Type B pancreatic cell (in vitro differentiated cells): ENCODE results near the gene MYMK. TPM values are rescaled to one million over a fixed set of nuclear protein-coding genes. Genes with fewer than 3 reads are reported as not detected.

Experiments used
- DNase-seq: peaks from one replicate; pipeline ENCODE4 v3.0.0; 2021; ENCODE audit warnings: mixed read lengths; ENCODE audit not compliant: unreplicated experiment; ENCODE audit errors: extremely low spot score
- H3K27ac Mint-ChIP-seq: 2 replicates; pipeline ENCODE4 v1.8.0; 2021; ENCODE audit warnings: mild to moderate bottlenecking, mixed read lengths
- H3K27me3 Mint-ChIP-seq: 2 replicates; pipeline ENCODE4 v1.8.0; 2021; ENCODE audit warnings: mixed read lengths
- H3K36me3 Mint-ChIP-seq: 2 replicates; pipeline ENCODE4 v1.8.0; 2021; ENCODE audit warnings: mixed read lengths
- H3K4me1 Mint-ChIP-seq: one replicate; pipeline ENCODE4 v1.8.0; 2021; ENCODE audit warnings: mixed read lengths; ENCODE audit not compliant: unreplicated experiment
- H3K4me3 Mint-ChIP-seq: 2 replicates; pipeline ENCODE4 v1.8.0; 2021; ENCODE audit warnings: mild to moderate bottlenecking, mixed read lengths
- H3K9me3 Mint-ChIP-seq: 2 replicates; pipeline ENCODE4 v1.8.0; 2021; ENCODE audit warnings: mixed read lengths
- total RNA-seq: library from RNA; stranded (reverse); gene quantifications from 2 replicates; pipeline ENCODE4 v1.2.1, GENCODE V29; 2021; ENCODE audit warnings: low replicate concordance
- TF ChIP-seq, protein P1 (sequence below): fragments of 200-600 bp; sonication (generic); conservative IDR thresholded peaks from 2 replicates; pipeline ENCODE4 v1.5.0; 2021; ENCODE audit warnings: antibody characterized with exemption, mild to moderate bottlenecking

MYMK gene
- total RNA-seq, 1 donor from 2014 or later, result not detected

DNA sequence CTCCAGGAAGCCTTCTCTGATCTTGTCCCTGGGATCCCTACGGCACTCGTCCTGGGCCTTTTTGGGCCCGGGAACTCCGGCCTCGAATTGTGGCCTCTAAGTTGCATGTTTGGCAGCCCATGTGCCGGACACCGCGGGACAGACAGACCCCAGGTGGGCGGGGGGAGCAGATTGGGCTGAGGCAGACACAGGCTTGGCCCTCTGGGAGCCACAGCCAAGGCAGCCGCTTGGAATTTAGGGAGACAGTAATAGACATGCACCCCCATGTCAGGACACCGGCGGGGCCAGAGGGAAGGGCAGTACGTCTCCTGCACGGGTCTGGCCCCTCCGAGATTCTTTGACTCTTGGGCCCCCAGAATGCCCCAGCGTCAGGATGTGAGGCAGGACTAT lies 45.9 kb upstream of the MYMK start:
- Mint-ChIP-seq H3K4me1 (no peaks in the 10 kb centered on the region), H3K9me3 (no peaks in the 10 kb centered on the region), H3K27me3 (peaks cover 8% of the 10 kb centered on the region), H3K36me3 (no peaks in the 10 kb centered on the region), H3K4me3 (no peak overlapping the region), H3K27ac (no peak overlapping the region)
- DNase-seq, result no peak
- TF ChIP-seq, protein P1, sequence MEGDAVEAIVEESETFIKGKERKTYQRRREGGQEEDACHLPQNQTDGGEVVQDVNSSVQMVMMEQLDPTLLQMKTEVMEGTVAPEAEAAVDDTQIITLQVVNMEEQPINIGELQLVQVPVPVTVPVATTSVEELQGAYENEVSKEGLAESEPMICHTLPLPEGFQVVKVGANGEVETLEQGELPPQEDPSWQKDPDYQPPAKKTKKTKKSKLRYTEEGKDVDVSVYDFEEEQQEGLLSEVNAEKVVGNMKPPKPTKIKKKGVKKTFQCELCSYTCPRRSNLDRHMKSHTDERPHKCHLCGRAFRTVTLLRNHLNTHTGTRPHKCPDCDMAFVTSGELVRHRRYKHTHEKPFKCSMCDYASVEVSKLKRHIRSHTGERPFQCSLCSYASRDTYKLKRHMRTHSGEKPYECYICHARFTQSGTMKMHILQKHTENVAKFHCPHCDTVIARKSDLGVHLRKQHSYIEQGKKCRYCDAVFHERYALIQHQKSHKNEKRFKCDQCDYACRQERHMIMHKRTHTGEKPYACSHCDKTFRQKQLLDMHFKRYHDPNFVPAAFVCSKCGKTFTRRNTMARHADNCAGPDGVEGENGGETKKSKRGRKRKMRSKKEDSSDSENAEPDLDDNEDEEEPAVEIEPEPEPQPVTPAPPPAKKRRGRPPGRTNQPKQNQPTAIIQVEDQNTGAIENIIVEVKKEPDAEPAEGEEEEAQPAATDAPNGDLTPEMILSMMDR, result no peak

DNA sequence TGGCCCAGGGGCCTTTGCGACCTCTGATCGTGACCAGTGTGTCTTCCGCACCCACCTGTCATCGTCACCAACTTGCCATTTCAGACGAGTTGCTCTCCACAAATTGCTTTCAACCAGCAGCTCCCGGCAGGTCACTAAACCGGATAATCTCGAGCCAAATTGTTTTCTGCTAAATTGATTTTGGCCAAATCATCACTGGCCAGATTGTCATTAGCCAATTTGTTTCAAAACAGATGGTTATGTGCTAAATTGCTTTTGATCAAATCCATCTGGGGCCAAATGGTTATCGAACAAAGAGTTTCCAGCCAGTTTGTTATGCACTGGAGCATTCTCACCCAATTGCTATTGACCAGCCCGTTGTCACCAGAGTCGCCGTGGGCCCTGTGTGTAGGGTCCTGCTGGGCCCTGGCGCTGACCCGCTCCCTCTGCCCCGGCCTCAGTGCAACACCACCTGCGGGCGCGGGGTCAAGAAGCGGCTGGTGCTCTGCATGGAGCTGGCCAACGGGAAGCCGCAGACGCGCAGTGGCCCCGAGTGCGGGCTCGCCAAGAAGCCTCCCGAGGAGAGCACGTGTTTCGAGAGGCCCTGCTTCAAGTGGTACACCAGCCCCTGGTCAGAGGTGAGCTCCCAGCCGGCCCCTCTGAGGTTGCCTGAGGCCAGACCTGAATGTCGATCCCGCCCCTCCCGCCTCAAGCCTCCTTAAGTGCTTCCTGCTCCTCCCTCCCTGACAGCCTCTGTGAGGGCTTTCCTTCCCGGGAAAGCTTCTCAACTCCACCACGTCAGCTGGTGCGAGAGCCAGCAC lies 45.3 kb upstream of the MYMK start:
- H3K27ac Mint-ChIP-seq, result no peak overlapping the region
- no peak for DNase-seq
- H3K36me3 Mint-ChIP-seq, result no peaks in the 10 kb centered on the region
- no peak overlapping the region for H3K4me3 Mint-ChIP-seq
- H3K9me3 Mint-ChIP-seq, result no peaks in the 10 kb centered on the region
- H3K27me3 Mint-ChIP-seq, result peaks cover 8% of the 10 kb centered on the region
- H3K4me1 Mint-ChIP-seq, result no peaks in the 10 kb centered on the region
- TF ChIP-seq, protein P1, result no peak

DNA sequence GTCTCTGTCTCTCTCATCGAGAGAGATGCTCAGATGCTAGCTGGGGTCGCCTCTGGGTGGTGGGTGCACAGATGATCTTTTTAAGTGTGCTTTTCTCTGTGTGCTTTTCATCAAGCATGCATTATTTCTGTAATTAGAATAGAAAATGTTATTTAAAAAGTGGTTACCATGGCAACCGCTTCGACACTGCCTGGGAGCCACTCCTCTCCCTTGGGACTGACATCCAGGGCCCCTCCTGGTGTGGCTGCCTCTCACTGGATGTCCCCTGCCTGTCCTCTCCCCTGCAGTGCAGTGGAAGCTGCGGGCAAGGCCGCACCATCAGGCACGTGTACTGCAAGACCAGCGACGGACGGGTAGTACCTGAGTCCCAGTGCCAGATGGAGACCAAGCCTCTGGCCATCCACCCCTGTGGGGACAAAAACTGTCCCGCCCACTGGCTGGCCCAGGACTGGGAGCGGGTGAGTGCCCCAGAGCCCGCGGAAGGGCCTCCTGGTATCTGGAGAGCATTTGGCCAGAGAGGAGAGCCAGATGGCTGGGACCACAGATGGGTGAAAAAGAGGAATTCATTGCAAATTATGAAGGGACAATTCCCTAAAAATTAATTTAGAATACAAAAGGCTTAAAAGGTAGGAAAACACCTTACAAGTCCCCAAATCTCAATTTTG lies 44.5 kb upstream of the MYMK start:
- H3K4me1 Mint-ChIP-seq, result no peaks in the 10 kb centered on the region
- no peak overlapping the region for H3K4me3 Mint-ChIP-seq
- H3K27me3 Mint-ChIP-seq, result peaks cover 8% of the 10 kb centered on the region
- TF ChIP-seq, protein P1, result no peak
- no peaks in the 10 kb centered on the region for H3K36me3 Mint-ChIP-seq
- no peaks in the 10 kb centered on the region for H3K9me3 Mint-ChIP-seq
- H3K27ac Mint-ChIP-seq, result no peak overlapping the region
- no peak for DNase-seq

- H3K9me3 Mint-ChIP-seq, result no peaks in the 10 kb centered on the region
- H3K4me1 Mint-ChIP-seq, result peaks cover 4% of the 10 kb centered on the region
- H3K27ac Mint-ChIP-seq, result no peak overlapping the region
- DNase-seq, result no peak
- no peaks in the 10 kb centered on the region for H3K36me3 Mint-ChIP-seq
- peaks cover 13% of the 10 kb centered on the region for H3K27me3 Mint-ChIP-seq
- H3K4me3 Mint-ChIP-seq, result no peak overlapping the region
- TF ChIP-seq, protein P1, result no peak
Observed at GRCh38 chr9:133568186-133568585, 43.4 kb upstream of the MYMK start.

- H3K9me3 Mint-ChIP-seq, result no peaks in the 10 kb centered on the region
- H3K27ac Mint-ChIP-seq, result no peak overlapping the region
- peaks cover 7% of the 10 kb centered on the region for H3K4me1 Mint-ChIP-seq
- no peaks in the 10 kb centered on the region for H3K36me3 Mint-ChIP-seq
- DNase-seq, result no peak
- peaks cover 16% of the 10 kb centered on the region for H3K27me3 Mint-ChIP-seq
- no peak overlapping the region for H3K4me3 Mint-ChIP-seq
- TF ChIP-seq, protein P1, result no peak
Observed at GRCh38 chr9:133566817-133567216, 42.1 kb upstream of the MYMK start.
